ENCODE results near the gene LDB3. TPM values are rescaled to one million over a fixed set of nuclear protein-coding genes. Genes with fewer than 3 reads are reported as not detected.

Gene LDB3
- total and polyA plus RNA-seq, 2 of the 4 experiments (the other 2 are of a cell fraction): 0.36 to 2.6 TPM

- Histone ChIP-seq H3K36me3 (ENCODE audit: control insufficient read depth, insufficient read depth, low read length) (no peaks in the 10 kb centered on the region), H3K27me3 (ENCODE audit: control insufficient read depth, insufficient read depth, low read length) (no peaks in the 10 kb centered on the region), H4K8ac (ENCODE audit: low read depth in 2 of 2, low read length in 2 of 2) (no peak overlapping the region), H4K5ac (ENCODE audit: low read depth, low read length) (no peak overlapping the region), H3K4me2 (ENCODE audit: low read depth, low read length) (no peak overlapping the region), H3K18ac (ENCODE audit: low read depth, low read length) (no peak overlapping the region), H3K4ac (ENCODE audit: low read depth, low read length) (no peak overlapping the region), H2BK5ac (ENCODE audit: low read depth, low read length, poor library complexity, severe bottlenecking) (no peak overlapping the region), H2AFZ (replicated peaks; ENCODE audit: low read length, poor library complexity) (no peak overlapping the region), H4K20me1 (ENCODE audit: insufficient read depth, low read length) (no peaks in the 10 kb centered on the region), H2AK9ac (replicated peaks; ENCODE audit: low read depth, low read length, poor library complexity) (no peak overlapping the region), H2BK20ac (ENCODE audit: low read depth, low read length) (no peak overlapping the region), H3K4me1 (ENCODE audit: control insufficient read depth, insufficient read depth, low read length) (peaks cover 5% of the 10 kb centered on the region), H2AK5ac (ENCODE audit: low read depth, low read length) (no peak overlapping the region), H3K9me1 (ENCODE audit: insufficient read depth, low read length) (peaks cover 13% of the 10 kb centered on the region), H4K91ac (ENCODE audit: insufficient read depth, low read depth, low read length) (no peak overlapping the region), H3K9me3 (ENCODE audit: control insufficient read depth, insufficient read depth, low read length) (no peaks in the 10 kb centered on the region), H2BK120ac (ENCODE audit: low read depth, low read length) (no peak overlapping the region), H3K4me3 (ENCODE audit: insufficient read depth, low read depth, low read length) (no peak overlapping the region), H3K14ac (replicated peaks; ENCODE audit: low read depth, low read length) (no peak overlapping the region), H3K9ac (ENCODE audit: low read depth, low read length) (no peak overlapping the region), H2BK15ac (ENCODE audit: low read depth, low read length) (no peak overlapping the region), H3K27ac (ENCODE audit: insufficient read depth, low read length) (no peak overlapping the region), H3K79me1 (ENCODE audit: low read depth in 1 of 2, low read length in 2 of 2) (peaks cover 15 to 39% of the 10 kb centered on the region in 2 experiments), H3K56ac (ENCODE audit: extremely low read depth, insufficient read depth, low read length) (no peak overlapping the region), H3K23ac (ENCODE audit: low read depth, low read length) (no peak overlapping the region)
- intact Hi-C loops (cut with micrococcal nuclease): no loop called here
- dilution Hi-C loops (cut with HindIII; ENCODE audit: low sequenced_read_pairs, unreplicated experiment): no loop called here
- DNase-seq (no peak), ATAC-seq (ENCODE audit: low read depth) (no peak)
- ChIA-PET CTCF (interaction anchor here (0.7 kb wide), 1 partner anchor 10 kb away, joined by 3 read pairs; no protein-coding TSS in a partner anchor), POLR2A (ENCODE audit: unreplicated experiment) (no interaction called here)
- in situ Hi-C loops (cut with MboI; ENCODE audit: low sequenced_read_pairs): no loop called here
- no peak for TF ChIP-seq POLR2A (IDR thresholded peaks at IDR 0.05; ENCODE audit: low read depth, low read length)
- no peak for TF ChIP-seq RFX5 (IDR thresholded peaks at IDR 0.05; ENCODE audit: low read depth, low read length)
- TF ChIP-seq FOS (IDR thresholded peaks at IDR 0.05; ENCODE audit: low read depth, low read length): no peak
- TF ChIP-seq, protein P1, sequence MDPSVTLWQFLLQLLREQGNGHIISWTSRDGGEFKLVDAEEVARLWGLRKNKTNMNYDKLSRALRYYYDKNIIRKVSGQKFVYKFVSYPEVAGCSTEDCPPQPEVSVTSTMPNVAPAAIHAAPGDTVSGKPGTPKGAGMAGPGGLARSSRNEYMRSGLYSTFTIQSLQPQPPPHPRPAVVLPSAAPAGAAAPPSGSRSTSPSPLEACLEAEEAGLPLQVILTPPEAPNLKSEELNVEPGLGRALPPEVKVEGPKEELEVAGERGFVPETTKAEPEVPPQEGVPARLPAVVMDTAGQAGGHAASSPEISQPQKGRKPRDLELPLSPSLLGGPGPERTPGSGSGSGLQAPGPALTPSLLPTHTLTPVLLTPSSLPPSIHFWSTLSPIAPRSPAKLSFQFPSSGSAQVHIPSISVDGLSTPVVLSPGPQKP (IDR thresholded peaks at IDR 0.05; ENCODE audit: borderline replicate concordance, low read depth, low read length): no peak
- TF ChIP-seq MAFK (IDR thresholded peaks at IDR 0.05; ENCODE audit: low read depth, low read length): no peak
- no peak for TF ChIP-seq RCOR1 (IDR thresholded peaks at IDR 0.05; ENCODE audit: insufficient replicate concordance, low read length)
- TF ChIP-seq, protein P2, sequence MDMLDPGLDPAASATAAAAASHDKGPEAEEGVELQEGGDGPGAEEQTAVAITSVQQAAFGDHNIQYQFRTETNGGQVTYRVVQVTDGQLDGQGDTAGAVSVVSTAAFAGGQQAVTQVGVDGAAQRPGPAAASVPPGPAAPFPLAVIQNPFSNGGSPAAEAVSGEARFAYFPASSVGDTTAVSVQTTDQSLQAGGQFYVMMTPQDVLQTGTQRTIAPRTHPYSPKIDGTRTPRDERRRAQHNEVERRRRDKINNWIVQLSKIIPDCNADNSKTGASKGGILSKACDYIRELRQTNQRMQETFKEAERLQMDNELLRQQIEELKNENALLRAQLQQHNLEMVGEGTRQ (IDR thresholded peaks at IDR 0.05; ENCODE audit: low read depth, low read length): no peak
- no peak for TF ChIP-seq BHLHE40 (IDR thresholded peaks at IDR 0.05; ENCODE audit: low read depth, low read length)
- no peak for TF ChIP-seq MAZ (IDR thresholded peaks at IDR 0.05; ENCODE audit: borderline replicate concordance, low read depth, low read length)
- no peak for TF ChIP-seq MXI1 (IDR thresholded peaks at IDR 0.05; ENCODE audit: borderline replicate concordance, low read depth, low read length)
- TF ChIP-seq NFE2L2 (IDR thresholded peaks at IDR 0.05; ENCODE audit: low read depth, low read length): no peak
- no peak for TF ChIP-seq RAD21 (IDR thresholded peaks at IDR 0.05; ENCODE audit: low read length)
- no peak for TF ChIP-seq CTCF (conservative IDR thresholded peaks at IDR 0.05; ENCODE audit: low read depth, low read length)
- no peak for TF ChIP-seq CHD1 (IDR thresholded peaks at IDR 0.05; ENCODE audit: low read depth, low read length)
- BruUV-seq (replicated peaks): no TSS peak
- no CpG with 5 or more reads among the region's 17 CpGs for WGBS, 2 experiments (ENCODE audit: extremely low coverage in 2 of 2, insufficient read length in 1 of 2)
These were observed 83.2 kb downstream of the LDB3 start for GRCh38 chr10:86751477-86751876.

All from IMR-90 (cell line).